GM12892 (cell line): ENCODE measurements around the gene IDUA.

ENCODE experiments used
- POLR2A ChIP-seq: IDR thresholded peaks from 2 replicates; pipeline ENCODE4 v1.6.1; 2011; ENCODE audit warnings: low read depth, low read length, control low read depth
- POLR2AphosphoS5 ChIP-seq: IDR thresholded peaks from 2 replicates; pipeline ENCODE4 v1.6.1; 2011; ENCODE audit warnings: low read depth, low read length, control low read depth
- TAF1 ChIP-seq: IDR thresholded peaks from 2 replicates; pipeline ENCODE4 v1.6.1; 2011; ENCODE audit warnings: low read depth, mild to moderate bottlenecking, control low read depth, low read length, borderline replicate concordance

DNA sequence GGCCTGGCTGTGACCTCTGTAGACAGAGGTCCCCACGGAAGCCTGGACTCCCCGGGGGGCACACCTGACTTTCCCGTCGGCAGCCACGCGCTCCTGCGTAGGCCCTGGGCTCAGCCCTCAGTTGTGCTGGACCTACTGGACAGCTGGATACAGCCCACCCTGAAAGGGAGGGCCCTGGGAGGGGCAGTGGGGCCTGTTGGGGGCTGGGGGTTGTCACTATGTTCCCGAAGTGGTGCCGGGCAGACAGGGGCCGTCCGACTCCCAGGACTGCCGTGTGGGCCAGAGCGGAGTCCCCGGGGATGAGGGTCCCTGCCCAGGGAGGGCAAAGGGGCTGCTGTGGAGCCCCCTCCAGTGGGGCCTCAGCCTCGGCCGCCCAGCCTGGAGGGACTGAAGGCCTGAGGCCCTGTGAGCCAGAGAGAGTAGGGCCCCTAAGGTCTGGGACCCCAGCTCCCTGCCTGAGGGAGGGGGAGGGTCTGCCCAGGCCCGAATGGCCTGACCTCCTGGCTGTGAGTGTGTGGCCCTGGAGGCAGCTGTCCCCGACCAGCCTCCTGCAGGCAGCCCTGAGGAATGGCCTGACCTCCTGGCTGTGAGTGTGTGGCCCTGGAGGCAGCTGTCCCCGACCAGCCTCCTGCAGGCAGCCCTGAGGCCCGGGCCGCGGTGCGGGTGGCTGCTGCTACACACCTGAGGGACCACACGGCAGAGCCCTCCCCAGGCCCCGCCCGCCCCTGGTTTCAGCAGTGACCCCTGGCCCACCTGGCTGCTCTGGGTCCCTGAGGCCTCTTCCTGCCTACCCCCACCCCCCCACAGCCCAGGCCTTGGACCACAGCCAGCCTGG is 50.3 kb downstream of the IDUA start:
- no peak for TF ChIP-seq POLR2A
- TF ChIP-seq POLR2AphosphoS5, result no peak
- no peak for TF ChIP-seq TAF1
